Hepatocyte (in vitro differentiated cells): ENCODE results near the gene SPATA20. TPM values are rescaled to one million over a fixed set of nuclear protein-coding genes. Genes with fewer than 3 reads are reported as not detected.

ENCODE experiments used
- DNase-seq: peaks from one replicate; pipeline ENCODE4 v3.0.0-alpha.2; 2016; ENCODE audit warnings: low spot score
- H2AFZ ChIP-seq: fragments of 200-600 bp; sonication (generic); 2 replicates; pipeline ENCODE4 v1.6.0; 2016; ENCODE audit warnings: antibody characterized with exemption, mild to moderate bottlenecking
- H3K27ac ChIP-seq: fragments of 200-600 bp; sonication (generic); 2 replicates; pipeline ENCODE4 v1.5.1; 2016; ENCODE audit warnings: mild to moderate bottlenecking
- H3K27me3 ChIP-seq: fragments of 200-600 bp; sonication (generic); 2 replicates; pipeline ENCODE4 v1.6.1; 2016
- H3K36me3 ChIP-seq: fragments of 200-600 bp; sonication (generic); replicated peaks from 2 replicates; pipeline ENCODE4 v1.5.1; 2016; ENCODE audit warnings: low read depth; ENCODE audit not compliant: insufficient read depth
- H3K4me1 ChIP-seq: fragments of 200-600 bp; sonication (generic); 2 replicates; pipeline ENCODE4 v1.5.1; 2016; ENCODE audit warnings: mild to moderate bottlenecking, moderate library complexity; ENCODE audit not compliant: insufficient read depth
- H3K4me2 ChIP-seq: fragments of 200-600 bp; sonication (generic); 2 replicates; pipeline ENCODE4 v1.6.0; 2016
- H3K4me3 ChIP-seq: fragments of 200-600 bp; sonication (generic); 2 replicates; pipeline ENCODE4 v1.5.1; 2016; ENCODE audit warnings: mild to moderate bottlenecking
- H3K79me2 ChIP-seq: fragments of 200-600 bp; sonication (generic); 2 replicates; pipeline ENCODE4 v1.6.0; 2017; ENCODE audit warnings: mild to moderate bottlenecking
- H3K9me2 ChIP-seq: fragments of 200-600 bp; sonication (generic); replicated peaks from 2 replicates; pipeline ENCODE4 v1.6.0; 2017; ENCODE audit warnings: mild to moderate bottlenecking; ENCODE audit not compliant: insufficient read depth
- H3K9me3 ChIP-seq: fragments of 200-600 bp; sonication (generic); 2 replicates; pipeline ENCODE4 v1.5.1; 2016; ENCODE audit warnings: low read depth, mild to moderate bottlenecking
- H4K20me1 ChIP-seq: fragments of 200-600 bp; sonication (generic); 2 replicates; pipeline ENCODE4 v1.6.0; 2016; ENCODE audit warnings: mild to moderate bottlenecking; ENCODE audit not compliant: insufficient read depth, poor library complexity, severe bottlenecking
- EZH2 ChIP-seq: fragments of 200-600 bp; sonication (generic); IDR thresholded peaks from 2 replicates; pipeline ENCODE4 v1.6.1; 2016; ENCODE audit warnings: antibody characterized with exemption, mild to moderate bottlenecking, borderline replicate concordance
- EZH2phosphoT487 ChIP-seq: fragments of 200-600 bp; sonication (generic); IDR thresholded peaks from one replicate; pipeline ENCODE4 v1.6.1; 2018; ENCODE audit warnings: antibody characterized with exemption, mild to moderate bottlenecking, low read depth, moderate library complexity; ENCODE audit not compliant: unreplicated experiment, severe bottlenecking
- WGBS: methylation state at CpG from one replicate; pipeline ENCODE4 v1.1.6; 2016; ENCODE audit warnings: low lambda C conversion rate; ENCODE audit errors: missing lambda C conversion rate; 5-methylcytosine and 5-hydroxymethylcytosine counted together
- polyA plus RNA-seq: library from polyadenylated mRNA; unstranded; fragments of >200 nt; fragmentation: Nextera tagmentation; extraction: Ambion mirVana; gene quantifications from 2 replicates; pipeline ENCODE4 v1.2.1, GENCODE V29; 2016
- total RNA-seq: library from RNA; depleted of rRNA; stranded (reverse); fragments of >200 nt; gene quantifications from 2 replicates; pipeline ENCODE4 v1.2.3, GENCODE V29; 2014
- TF ChIP-seq, protein P1 (sequence below): fragments of 200-600 bp; sonication (generic); IDR thresholded peaks from 2 replicates; pipeline ENCODE4 v1.5.1; 2016; ENCODE audit warnings: antibody characterized with exemption, mild to moderate bottlenecking; ENCODE audit not compliant: poor library complexity

The SPATA20 gene
- total and polyA plus RNA-seq, 2 experiments from 2014 or later: 97.5 to 108 TPM

DNA sequence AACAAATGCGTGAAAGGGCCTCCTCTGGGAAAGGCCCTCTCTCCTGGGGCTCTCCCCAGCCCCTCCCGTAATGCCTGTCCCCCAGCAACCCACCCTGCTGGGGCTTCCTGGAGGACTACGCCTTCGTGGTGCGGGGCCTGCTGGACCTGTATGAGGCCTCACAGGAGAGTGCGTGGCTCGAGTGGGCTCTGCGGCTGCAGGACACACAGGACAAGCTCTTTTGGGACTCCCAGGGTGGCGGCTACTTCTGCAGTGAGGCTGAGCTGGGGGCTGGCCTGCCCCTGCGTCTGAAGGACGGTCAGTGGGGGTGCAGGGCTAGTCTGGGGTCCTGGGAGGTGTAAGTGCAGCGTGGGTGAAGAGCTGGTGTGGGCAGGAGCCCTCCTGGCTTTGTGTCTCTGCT lies 4.9 kb downstream of the SPATA20 start:
- peaks cover 8% of the 10 kb centered on the region for H3K4me1 ChIP-seq
- no peak overlapping the region for H2AFZ ChIP-seq
- TF ChIP-seq EZH2phosphoT487 (no peak), EZH2 (no peak)
- TF ChIP-seq, protein P1, sequence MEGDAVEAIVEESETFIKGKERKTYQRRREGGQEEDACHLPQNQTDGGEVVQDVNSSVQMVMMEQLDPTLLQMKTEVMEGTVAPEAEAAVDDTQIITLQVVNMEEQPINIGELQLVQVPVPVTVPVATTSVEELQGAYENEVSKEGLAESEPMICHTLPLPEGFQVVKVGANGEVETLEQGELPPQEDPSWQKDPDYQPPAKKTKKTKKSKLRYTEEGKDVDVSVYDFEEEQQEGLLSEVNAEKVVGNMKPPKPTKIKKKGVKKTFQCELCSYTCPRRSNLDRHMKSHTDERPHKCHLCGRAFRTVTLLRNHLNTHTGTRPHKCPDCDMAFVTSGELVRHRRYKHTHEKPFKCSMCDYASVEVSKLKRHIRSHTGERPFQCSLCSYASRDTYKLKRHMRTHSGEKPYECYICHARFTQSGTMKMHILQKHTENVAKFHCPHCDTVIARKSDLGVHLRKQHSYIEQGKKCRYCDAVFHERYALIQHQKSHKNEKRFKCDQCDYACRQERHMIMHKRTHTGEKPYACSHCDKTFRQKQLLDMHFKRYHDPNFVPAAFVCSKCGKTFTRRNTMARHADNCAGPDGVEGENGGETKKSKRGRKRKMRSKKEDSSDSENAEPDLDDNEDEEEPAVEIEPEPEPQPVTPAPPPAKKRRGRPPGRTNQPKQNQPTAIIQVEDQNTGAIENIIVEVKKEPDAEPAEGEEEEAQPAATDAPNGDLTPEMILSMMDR: no peak
- no peak overlapping the region for H3K4me2 ChIP-seq
- WGBS: 95% methylated on average over 11 of the region's 12 CpGs
- H3K27ac ChIP-seq: no peak overlapping the region
- DNase-seq: no peak
- H3K36me3 ChIP-seq: no peaks in the 10 kb centered on the region
- H3K27me3 ChIP-seq: no peaks in the 10 kb centered on the region
- H4K20me1 ChIP-seq: no peaks in the 10 kb centered on the region
- H3K4me3 ChIP-seq: no peak overlapping the region
- peaks cover 7% of the 10 kb centered on the region for H3K79me2 ChIP-seq
- H3K9me2 ChIP-seq: no peaks in the 10 kb centered on the region
- no peaks in the 10 kb centered on the region for H3K9me3 ChIP-seq

DNA sequence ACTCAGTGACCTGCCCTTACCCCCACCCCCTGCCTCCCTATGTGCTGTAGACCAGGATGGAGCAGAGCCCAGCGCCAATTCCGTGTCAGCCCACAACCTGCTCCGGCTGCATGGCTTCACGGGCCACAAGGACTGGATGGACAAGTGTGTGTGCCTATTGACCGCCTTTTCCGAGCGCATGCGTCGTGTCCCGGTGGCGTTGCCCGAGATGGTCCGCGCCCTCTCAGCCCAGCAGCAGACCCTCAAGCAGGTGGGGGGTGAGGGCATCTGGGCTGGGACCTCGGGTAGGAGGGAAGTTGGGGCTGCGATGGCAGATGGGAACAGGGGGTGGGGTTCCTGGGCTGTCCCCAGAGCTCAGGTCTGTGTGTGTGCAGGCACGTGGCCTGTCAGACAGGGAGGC lies 7.2 kb downstream of the SPATA20 start:
- Histone ChIP-seq H3K4me3 (no peak overlapping the region), H2AFZ (no peak overlapping the region), H3K9me2 (no peaks in the 10 kb centered on the region), H4K20me1 (no peaks in the 10 kb centered on the region), H3K9me3 (no peaks in the 10 kb centered on the region), H3K4me2 (no peak overlapping the region), H3K27ac (no peak overlapping the region), H3K36me3 (no peaks in the 10 kb centered on the region), H3K4me1 (peaks cover 7% of the 10 kb centered on the region), H3K27me3 (peaks cover 12% of the 10 kb centered on the region), H3K79me2 (no peaks in the 10 kb centered on the region)
- TF ChIP-seq, protein P1: no peak
- no peak for TF ChIP-seq EZH2phosphoT487
- DNase-seq: no peak
- WGBS: 94% methylated on average over 17 of the region's 17 CpGs

GRCh38 chr17:50556803-50557202 lies 9.8 kb downstream of the SPATA20 start:
- no peak overlapping the region for H3K4me3 ChIP-seq
- 70% methylated on average over 5 of the region's 5 CpGs for WGBS
- no peaks in the 10 kb centered on the region for H4K20me1 ChIP-seq
- no peaks in the 10 kb centered on the region for H3K9me3 ChIP-seq
- TF ChIP-seq EZH2phosphoT487 (no peak), EZH2 (no peak)
- TF ChIP-seq, protein P1: no peak
- H3K27ac ChIP-seq: no peak overlapping the region
- no peak overlapping the region for H2AFZ ChIP-seq
- no peak for DNase-seq
- H3K9me2 ChIP-seq: no peaks in the 10 kb centered on the region
- H3K27me3 ChIP-seq: peaks cover 28% of the 10 kb centered on the region
- peaks cover 21% of the 10 kb centered on the region for H3K4me1 ChIP-seq
- H3K4me2 ChIP-seq: no peak overlapping the region
- no peaks in the 10 kb centered on the region for H3K79me2 ChIP-seq
- H3K36me3 ChIP-seq: no peaks in the 10 kb centered on the region

- Histone ChIP-seq H2AFZ (no peak overlapping the region), H3K27me3 (peaks cover 35% of the 10 kb centered on the region), H4K20me1 (no peaks in the 10 kb centered on the region)
These were observed 10.7 kb downstream of the SPATA20 start for GRCh38 chr17:50557630-50558029.

More at GRCh38 chr17:50557630-50558029, 10.7 kb downstream of the SPATA20 start:
- Histone ChIP-seq H3K36me3 (no peaks in the 10 kb centered on the region), H3K4me2 (no peak overlapping the region), H3K4me1 (peaks cover 27% of the 10 kb centered on the region), H3K9me2 (no peaks in the 10 kb centered on the region), H3K4me3 (no peak overlapping the region), H3K9me3 (no peaks in the 10 kb centered on the region), H3K27ac (no peak overlapping the region), H3K79me2 (no peaks in the 10 kb centered on the region)
- 82% methylated on average over 4 of the region's 4 CpGs for WGBS
- DNase-seq: no peak
- no peak for TF ChIP-seq EZH2
- TF ChIP-seq, protein P1: no peak
- no peak for TF ChIP-seq EZH2phosphoT487
